Karpas-422 (cell line): ENCODE measurements around the gene FBXO24. TPM values are rescaled to one million over a fixed set of nuclear protein-coding genes. Genes with fewer than 3 reads are reported as not detected.

Source experiments
- DNase-seq: peaks from one replicate; pipeline ENCODE4 v3.0.0-alpha.2; 2015
- H2AFZ ChIP-seq: fragments of 200-600 bp; sonication (generic); 2 replicates; pipeline ENCODE4 v1.6.1; 2014; ENCODE audit warnings: antibody characterized with exemption, low read length, mixed read lengths
- H3K27ac ChIP-seq: fragments of 200-600 bp; sonication (generic); 2 replicates; pipeline ENCODE4 v1.5.1; 2014; ENCODE audit warnings: mild to moderate bottlenecking, low read length, moderate library complexity
- H3K27me3 ChIP-seq: fragments of 200-600 bp; sonication (generic); 2 replicates; pipeline ENCODE4 v1.6.1; 2014; ENCODE audit warnings: low read length, mixed read lengths
- H3K36me3 ChIP-seq: fragments of 200-600 bp; sonication (generic); 2 replicates; pipeline ENCODE4 v1.6.1; 2014; ENCODE audit warnings: low read length, mixed read lengths; ENCODE audit not compliant: insufficient read depth
- H3K4me1 ChIP-seq: fragments of 200-600 bp; sonication (generic); 2 replicates; pipeline ENCODE4 v1.6.1; 2014; ENCODE audit warnings: mild to moderate bottlenecking, low read length, mixed read lengths
- H3K4me2 ChIP-seq: fragments of 200-600 bp; sonication (generic); 2 replicates; pipeline ENCODE4 v1.6.1; 2014; ENCODE audit warnings: low read length, low read depth, mild to moderate bottlenecking; ENCODE audit not compliant: poor library complexity, severe bottlenecking
- H3K4me3 ChIP-seq: fragments of 200-600 bp; sonication (generic); 2 replicates; pipeline ENCODE4 v1.5.1; 2014; ENCODE audit warnings: mild to moderate bottlenecking, antibody characterized with exemption, low read length, mixed read lengths
- H3K79me2 ChIP-seq: fragments of 200-600 bp; sonication (generic); 2 replicates; pipeline ENCODE4 v1.6.1; 2014; ENCODE audit warnings: mild to moderate bottlenecking, low read length, mixed read lengths
- H3K9ac ChIP-seq: fragments of 200-600 bp; sonication (generic); 2 replicates; pipeline ENCODE4 v1.6.0; 2014; ENCODE audit warnings: low read length
- H3K9me2 ChIP-seq: fragments of 200-600 bp; sonication (generic), shearing (Covaris generic); replicated peaks from 2 replicates; pipeline ENCODE4 v1.6.0; 2014; ENCODE audit warnings: mild to moderate bottlenecking, low read length, moderate library complexity; ENCODE audit not compliant: insufficient read depth
- H3K9me3 ChIP-seq: fragments of 300-700, 200-600 bp; sonication (generic); 2 replicates; pipeline ENCODE4 v1.6.1; 2014; ENCODE audit warnings: low read length, mixed read lengths
- H4K20me1 ChIP-seq: fragments of 200-600 bp; sonication (generic); 2 replicates; pipeline ENCODE4 v1.6.1; 2014; ENCODE audit warnings: mild to moderate bottlenecking, antibody characterized with exemption, low read length, low read depth; ENCODE audit not compliant: insufficient read depth
- total RNA-seq: library from RNA; depleted of rRNA; stranded (reverse); fragments of >200 nt; shearing (Covaris generic); gene quantifications from 2 replicates; pipeline ENCODE4 v1.2.3, GENCODE V29; 2014; ENCODE audit warnings: low replicate concordance

FBXO24 gene
- total RNA-seq, 1 experiment from 2014 or later, result not detected

DNA sequence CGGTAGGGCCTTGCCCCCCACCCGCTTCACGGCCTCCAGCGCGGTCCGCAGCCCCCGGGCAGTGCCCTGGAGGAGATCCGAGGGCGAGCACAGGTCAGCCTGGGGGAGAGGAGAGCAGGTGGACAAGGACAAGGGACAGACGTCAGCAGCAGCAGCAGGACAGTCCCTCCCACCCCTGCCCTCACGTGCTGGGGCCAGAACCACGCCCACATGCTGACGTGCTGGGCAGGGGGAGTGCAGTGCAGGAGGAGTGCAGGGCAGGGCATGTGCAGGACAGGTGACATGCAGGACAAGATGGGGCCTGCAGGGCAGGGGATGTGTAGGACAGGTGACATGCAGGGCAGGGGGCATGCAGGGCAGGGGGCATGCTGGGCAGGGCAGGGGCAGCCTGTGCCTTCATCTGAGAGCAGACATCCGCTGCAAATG lies 10.9 kb upstream of the FBXO24 start:
- Histone ChIP-seq H3K79me2 (no peaks in the 10 kb centered on the region), H3K27ac (no peak overlapping the region), H3K9ac (no peak overlapping the region), H3K9me2 (no peaks in the 10 kb centered on the region), H3K4me1 (peaks cover 9% of the 10 kb centered on the region), H3K4me3 (no peak overlapping the region), H3K9me3 (no peaks in the 10 kb centered on the region), H4K20me1 (no peaks in the 10 kb centered on the region), H2AFZ (no peak overlapping the region), H3K4me2 (no peak overlapping the region), H3K27me3 (no peaks in the 10 kb centered on the region), H3K36me3 (no peaks in the 10 kb centered on the region)
- DNase-seq, result no peak

DNA sequence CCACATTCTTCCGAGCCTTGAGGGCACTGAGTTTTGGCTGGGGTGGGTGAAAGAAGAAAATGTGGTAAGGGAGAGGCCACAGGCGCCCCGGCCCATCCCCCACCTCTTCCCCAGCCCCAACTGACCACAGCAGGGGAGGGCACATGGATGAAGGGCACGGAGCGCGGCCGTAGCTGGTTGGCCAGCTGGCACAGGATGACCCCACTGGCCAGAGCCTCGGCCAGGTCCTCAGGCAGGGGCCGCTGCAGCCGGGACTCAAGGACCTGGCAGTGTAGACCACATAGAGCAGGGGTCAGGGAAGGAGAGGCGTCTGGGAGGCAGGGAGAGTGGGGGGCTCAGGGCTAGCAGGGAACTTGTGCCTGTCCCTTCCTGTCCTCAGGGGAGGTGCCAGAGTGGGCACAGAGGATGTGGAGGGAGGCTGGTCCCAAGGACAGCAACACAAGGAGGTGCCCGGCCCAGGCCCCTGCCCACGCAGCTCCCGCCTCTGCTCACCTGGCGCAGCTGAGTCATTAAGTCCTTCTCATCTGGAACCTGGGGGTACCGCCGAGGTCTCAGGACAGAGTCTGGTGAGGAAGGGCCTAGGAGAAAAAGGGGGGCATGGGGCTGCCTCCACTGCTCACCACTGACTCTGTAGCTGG lies 10.3 kb upstream of the FBXO24 start:
- Histone ChIP-seq H3K4me3 (no peak overlapping the region), H4K20me1 (no peaks in the 10 kb centered on the region), H3K79me2 (no peaks in the 10 kb centered on the region), H3K9me3 (no peaks in the 10 kb centered on the region), H3K36me3 (no peaks in the 10 kb centered on the region), H2AFZ (no peak overlapping the region), H3K4me2 (no peak overlapping the region), H3K27me3 (no peaks in the 10 kb centered on the region), H3K9ac (no peak overlapping the region), H3K27ac (no peak overlapping the region), H3K4me1 (peaks cover 6% of the 10 kb centered on the region), H3K9me2 (no peaks in the 10 kb centered on the region)
- DNase-seq, result no peak

DNA sequence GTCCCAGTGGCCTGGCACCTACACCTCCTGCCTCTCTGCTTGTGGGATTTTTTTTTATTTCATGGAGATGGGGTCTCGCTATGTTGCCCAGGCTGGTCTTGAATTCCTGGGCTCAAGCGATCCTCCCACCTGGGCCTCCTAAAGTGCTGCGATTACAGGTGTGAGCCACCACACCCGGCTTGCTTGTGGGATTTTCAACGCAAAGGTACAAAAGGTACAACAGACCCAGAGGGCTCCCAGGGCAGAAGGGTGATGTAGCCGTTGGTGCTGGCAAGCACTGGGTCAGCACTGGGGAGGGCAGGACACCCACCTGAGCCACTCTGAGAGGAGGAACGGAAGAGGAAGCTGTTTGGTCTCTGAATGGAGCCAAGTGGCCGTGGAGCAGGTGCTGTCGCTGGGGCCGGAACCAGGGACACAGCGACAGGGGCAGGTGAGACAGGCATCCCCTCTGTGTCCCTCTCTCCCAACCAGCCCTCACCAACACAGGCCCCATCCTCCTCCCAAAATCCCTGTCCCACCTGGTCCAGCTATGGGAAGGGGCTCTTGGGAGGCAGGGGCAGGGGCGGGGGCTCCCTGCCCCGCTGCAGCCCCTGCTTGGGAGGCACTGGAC lies 9.6 kb upstream of the FBXO24 start:
- no peak for DNase-seq
- H3K9ac ChIP-seq, result no peak overlapping the region
- H4K20me1 ChIP-seq, result no peaks in the 10 kb centered on the region
- no peaks in the 10 kb centered on the region for H3K36me3 ChIP-seq
- H3K27ac ChIP-seq, result no peak overlapping the region
- H2AFZ ChIP-seq, result no peak overlapping the region
- no peaks in the 10 kb centered on the region for H3K79me2 ChIP-seq
- H3K4me1 ChIP-seq, result peaks cover 6% of the 10 kb centered on the region
- H3K27me3 ChIP-seq, result no peaks in the 10 kb centered on the region
- no peak overlapping the region for H3K4me3 ChIP-seq
- H3K9me2 ChIP-seq, result no peaks in the 10 kb centered on the region
- no peak overlapping the region for H3K4me2 ChIP-seq
- H3K9me3 ChIP-seq, result no peaks in the 10 kb centered on the region

DNA sequence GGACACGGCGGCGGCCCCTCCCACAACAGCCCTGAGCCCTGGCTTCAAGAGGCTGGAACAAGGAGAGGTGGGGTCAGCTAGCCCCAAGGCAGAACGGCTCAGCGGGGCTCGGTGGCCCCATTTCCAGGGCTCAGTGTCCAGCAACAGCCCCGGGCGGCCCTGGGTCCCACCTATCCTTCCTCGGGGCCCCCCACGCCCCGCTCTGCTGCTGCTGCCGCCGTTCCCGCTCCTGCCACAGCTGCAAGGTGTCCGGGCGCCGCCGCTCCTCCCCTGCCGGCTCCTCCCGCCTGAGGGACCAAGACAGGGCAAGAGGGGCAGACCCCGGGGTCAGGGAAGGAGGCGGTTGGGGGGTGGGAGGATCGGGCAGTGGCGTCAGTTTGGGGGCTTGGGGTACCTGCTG lies 9.0 kb upstream of the FBXO24 start:
- Histone ChIP-seq H3K36me3 (no peaks in the 10 kb centered on the region), H3K9ac (no peak overlapping the region), H3K4me1 (no peaks in the 10 kb centered on the region; the same call in 1 of the 2 replicates), H3K27ac (no peak overlapping the region), H3K4me2 (no peak overlapping the region), H3K79me2 (no peaks in the 10 kb centered on the region), H4K20me1 (no peaks in the 10 kb centered on the region), H3K27me3 (no peaks in the 10 kb centered on the region), H3K4me3 (no peak overlapping the region), H3K9me3 (no peaks in the 10 kb centered on the region), H2AFZ (no peak overlapping the region), H3K9me2 (no peaks in the 10 kb centered on the region)
- DNase-seq, result no peak

DNA sequence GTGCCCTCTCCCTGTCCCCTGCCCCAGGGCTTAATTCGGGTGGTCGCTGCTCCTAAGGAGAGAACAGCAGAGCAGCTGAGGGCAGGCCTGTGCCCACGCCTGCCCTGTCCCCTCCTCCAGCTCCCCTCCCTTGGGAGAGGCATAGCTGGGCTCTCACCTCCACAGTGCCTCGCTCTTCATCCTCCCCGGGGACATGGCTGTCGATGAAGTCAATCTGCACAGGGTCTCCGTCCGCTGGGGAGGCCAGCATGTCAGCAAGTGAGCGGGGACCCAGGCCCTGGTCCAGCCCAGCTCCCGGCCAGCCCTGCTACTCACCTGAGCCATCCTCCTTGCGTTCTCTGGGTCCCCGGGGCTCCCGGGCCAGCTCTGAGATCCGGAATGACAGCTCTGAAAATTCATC lies 8.6 kb upstream of the FBXO24 start:
- no peaks in the 10 kb centered on the region; the same call in 1 of the 2 replicates for H3K79me2 ChIP-seq
- H3K4me3 ChIP-seq, result no peak overlapping the region
- H3K9me2 ChIP-seq, result no peaks in the 10 kb centered on the region
- no peaks in the 10 kb centered on the region for H3K27me3 ChIP-seq
- H2AFZ ChIP-seq, result no peak overlapping the region
- H3K9me3 ChIP-seq, result no peaks in the 10 kb centered on the region
- H3K4me2 ChIP-seq, result no peak overlapping the region
- no peaks in the 10 kb centered on the region for H3K4me1 ChIP-seq
- DNase-seq, result no peak
- H3K27ac ChIP-seq, result no peak overlapping the region
- H3K36me3 ChIP-seq, result no peaks in the 10 kb centered on the region
- no peak overlapping the region for H3K9ac ChIP-seq
- H4K20me1 ChIP-seq, result no peaks in the 10 kb centered on the region

DNA sequence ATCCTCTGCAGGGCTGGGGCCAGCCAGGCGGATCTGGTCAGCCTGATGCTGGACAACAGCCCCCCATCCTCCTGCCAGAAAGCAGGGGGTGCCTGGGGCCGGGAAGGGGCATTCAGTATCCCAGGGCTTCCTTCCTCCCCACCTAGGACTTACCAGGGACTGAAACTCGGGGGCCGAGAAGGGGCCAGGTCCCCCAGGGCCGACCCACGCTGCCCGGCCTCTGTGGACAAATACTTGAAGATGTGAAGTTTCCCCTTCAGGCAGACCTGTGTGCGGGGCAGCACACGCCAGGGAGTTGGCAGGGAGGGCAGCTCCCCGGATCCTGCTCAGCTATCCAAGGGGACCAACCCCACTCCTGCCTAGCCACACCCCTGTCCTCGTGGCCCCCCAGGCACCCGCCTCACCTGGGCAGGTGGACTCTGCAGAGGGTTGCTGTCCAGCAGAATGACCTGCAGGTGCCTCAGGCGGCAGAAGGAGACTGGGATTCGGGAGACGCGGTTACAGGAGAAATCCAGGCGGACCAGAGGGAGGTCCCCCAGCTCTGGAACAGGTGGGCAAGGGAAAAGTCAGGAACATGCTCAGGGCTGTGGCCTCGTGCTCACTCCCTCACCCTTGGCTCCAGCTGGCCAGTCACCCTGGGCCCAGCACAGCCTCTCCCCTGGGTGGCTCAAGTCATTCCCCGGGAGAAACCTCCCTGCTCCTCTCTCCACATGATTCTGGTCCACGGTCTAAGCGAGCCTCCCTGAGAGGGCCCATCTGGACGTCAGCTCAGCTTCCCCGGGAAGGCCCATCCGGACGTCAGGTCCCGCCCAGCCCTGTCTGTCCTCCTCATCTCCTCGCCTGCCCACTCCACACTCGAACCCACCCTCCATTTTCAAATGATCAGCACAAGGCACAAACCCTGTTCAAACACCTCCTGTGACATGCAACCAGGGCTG lies 7.6 kb upstream of the FBXO24 start:
- H3K27me3 ChIP-seq, result no peaks in the 10 kb centered on the region
- no peak overlapping the region for H2AFZ ChIP-seq
- no peaks in the 10 kb centered on the region for H3K9me2 ChIP-seq
- no peak overlapping the region for H3K27ac ChIP-seq
- no peaks in the 10 kb centered on the region for H3K36me3 ChIP-seq
- peaks cover 7% of the 10 kb centered on the region; the same call in 1 of the 2 replicates for H3K79me2 ChIP-seq
- no peaks in the 10 kb centered on the region for H3K9me3 ChIP-seq
- no peak overlapping the region for H3K9ac ChIP-seq
- H3K4me1 ChIP-seq, result peaks cover 7% of the 10 kb centered on the region
- no peaks in the 10 kb centered on the region for H4K20me1 ChIP-seq
- no peak overlapping the region for H3K4me2 ChIP-seq
- H3K4me3 ChIP-seq, result no peak overlapping the region
- DNase-seq, result no peak

DNA sequence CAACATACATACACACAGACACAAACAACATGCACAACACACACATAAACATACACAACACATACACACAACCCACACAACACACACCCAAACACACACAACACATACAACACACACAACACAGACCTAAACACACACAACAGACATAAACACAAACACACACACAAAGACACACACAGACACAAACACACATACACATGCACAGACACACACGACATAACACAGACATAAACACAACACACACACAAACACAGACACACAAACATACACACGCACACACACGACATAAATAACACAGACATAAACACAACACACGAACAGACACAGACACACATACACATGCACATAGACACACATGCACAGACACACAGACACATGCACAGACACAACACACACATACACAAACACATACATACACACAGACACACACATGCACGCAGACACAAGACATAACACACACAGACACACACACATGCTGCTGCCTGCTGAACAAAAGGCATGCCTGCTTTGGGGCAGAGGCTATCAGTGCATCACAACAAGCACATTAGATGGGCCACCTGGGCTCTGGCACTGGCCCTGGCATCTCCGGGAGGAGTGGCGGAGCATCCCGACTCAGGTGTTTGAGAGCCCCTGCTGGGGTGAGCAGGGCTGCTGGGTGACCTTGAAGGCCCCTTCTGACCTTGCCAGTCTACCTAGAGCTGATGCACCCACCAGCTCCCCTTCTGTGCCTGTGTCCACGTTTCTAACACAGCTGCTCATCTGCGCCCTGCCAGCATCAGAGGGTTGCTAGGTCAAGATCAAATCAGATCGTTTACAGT lies 5.5 kb upstream of the FBXO24 start:
- no peak overlapping the region for H2AFZ ChIP-seq
- H3K9me2 ChIP-seq, result no peaks in the 10 kb centered on the region
- peaks cover 27% of the 10 kb centered on the region for H3K4me1 ChIP-seq
- H3K9ac ChIP-seq, result no peak overlapping the region
- no peaks in the 10 kb centered on the region; the same call in 1 of the 2 replicates for H4K20me1 ChIP-seq
- no peak overlapping the region for H3K27ac ChIP-seq
- no peaks in the 10 kb centered on the region for H3K27me3 ChIP-seq
- H3K4me2 ChIP-seq, result no peak overlapping the region
- H3K4me3 ChIP-seq, result no peak overlapping the region
- no peaks in the 10 kb centered on the region for H3K9me3 ChIP-seq
- no peak for DNase-seq
- no peaks in the 10 kb centered on the region for H3K36me3 ChIP-seq
- H3K79me2 ChIP-seq, result peaks cover 21% of the 10 kb centered on the region
